ENCODE results near the gene TCAP.

Gene TCAP

GRCh38 chr17:39664581-39665561, at the start of gene TCAP:
Gene TCAP (plus strand): TSS chr17:39665349. CDS start chr17:39665360, 11 bp downstream.
- no peak for DNase-seq (ENCODE audit: low spot score)
- in situ Hi-C loops (cut with MboI; ENCODE audit: low sequenced_read_pairs, unreplicated experiment) = no loop called here
- no peak for TF ChIP-seq CTCF (IDR thresholded peaks at IDR 0.05; ENCODE audit: borderline replicate concordance, control extremely low read depth, extremely low read depth, insufficient read depth, missing control alignments)

GRCh38 chr17:39615434-39615833, 49.7 kb upstream of the TCAP start:
- no peak for TF ChIP-seq CTCF (IDR thresholded peaks at IDR 0.05; ENCODE audit: borderline replicate concordance, control extremely low read depth, extremely low read depth, insufficient read depth, missing control alignments)
- no peak for DNase-seq (ENCODE audit: low spot score)
- in situ Hi-C loops (cut with MboI; ENCODE audit: low sequenced_read_pairs, unreplicated experiment) = no loop called here

- TF ChIP-seq CTCF (IDR thresholded peaks at IDR 0.05; ENCODE audit: borderline replicate concordance, control extremely low read depth, extremely low read depth, insufficient read depth, missing control alignments) = no peak
- no peak for DNase-seq (ENCODE audit: low spot score)
- in situ Hi-C loops (cut with MboI; ENCODE audit: low sequenced_read_pairs, unreplicated experiment) = no loop called here
Measured at GRCh38 chr17:39617100-39617445, 48.1 kb upstream of the TCAP start.

- peak; percentile 61 for DNase-seq (ENCODE audit: low spot score)
- TF ChIP-seq CTCF (IDR thresholded peaks at IDR 0.05; ENCODE audit: borderline replicate concordance, control extremely low read depth, extremely low read depth, insufficient read depth, missing control alignments) = no peak
- in situ Hi-C loops (cut with MboI; ENCODE audit: low sequenced_read_pairs, unreplicated experiment) = no loop called here
Measured at GRCh38 chr17:39617446-39618245, 47.5 kb upstream of the TCAP start.

- in situ Hi-C loops (cut with MboI; ENCODE audit: low sequenced_read_pairs, unreplicated experiment) = no loop called here
- no peak for TF ChIP-seq CTCF (IDR thresholded peaks at IDR 0.05; ENCODE audit: borderline replicate concordance, control extremely low read depth, extremely low read depth, insufficient read depth, missing control alignments)
- DNase-seq (ENCODE audit: low spot score) = no peak
Measured at GRCh38 chr17:39618246-39618913, 46.8 kb upstream of the TCAP start.
